IMR-90 (cell line): Measurements from ENCODE around the gene PCCA. TPM values are rescaled to one million over a fixed set of nuclear protein-coding genes. Genes with fewer than 3 reads are reported as not detected.

Experiments used
- ATAC-seq: fragments of 200-7000 bp; cut with Tn5 transposase; 2 replicates; pipeline ENCODE4 v1.9.1; 2020; ENCODE audit warnings: low read depth, mild to moderate bottlenecking, moderate library complexity
- BruUV-seq: library from RNA; stranded (reverse); fragments of 400-500 nt; replicated peaks from 2 replicates; lab custom pipeline; 2021; lab: Mats Ljungman, UMichigan
- CTCF ChIA-PET: fragments of 300-600 bp; formaldehyde crosslinking; extraction: SDS; loops from one replicate; lab custom pipeline; 2021; ENCODE audit warnings: antibody characterized with exemption; lab: Yijun Ruan, JAX
- POLR2A ChIA-PET: fragments of 300-600 bp; sonication (Branson Sonifier 250); formaldehyde crosslinking; loops from one replicate; lab custom pipeline; 2022; ENCODE audit warnings: antibody characterized with exemption; ENCODE audit not compliant: unreplicated experiment; lab: Charles Lee
- DNase-seq: peaks from one replicate; pipeline ENCODE4 v3.0.0; 2013
- H2AFZ ChIP-seq: replicated peaks from 2 replicates; pipeline ENCODE3; 2013; ENCODE audit warnings: low read length, mild to moderate bottlenecking; ENCODE audit not compliant: poor library complexity
- H2AK5ac ChIP-seq: 2 replicates; pipeline ENCODE4 v1.6.1; 2013; ENCODE audit warnings: low read depth, low read length, inconsistent platforms
- H2AK9ac ChIP-seq: replicated peaks from 2 replicates; pipeline ENCODE3; 2013; ENCODE audit warnings: mild to moderate bottlenecking, low read depth, low read length, moderate library complexity; ENCODE audit not compliant: poor library complexity
- H2BK120ac ChIP-seq: 2 replicates; pipeline ENCODE4 v1.6.1; 2013; ENCODE audit warnings: low read depth, low read length, inconsistent platforms
- H2BK15ac ChIP-seq: 3 replicates; pipeline ENCODE4 v1.6.1; 2013; ENCODE audit warnings: low read depth, low read length, inconsistent platforms
- H2BK20ac ChIP-seq: 2 replicates; pipeline ENCODE4 v1.6.1; 2013; ENCODE audit warnings: low read depth, mild to moderate bottlenecking, inconsistent platforms, low read length, moderate library complexity
- H2BK5ac ChIP-seq: 2 replicates; pipeline ENCODE4 v1.6.1; 2013; ENCODE audit warnings: mild to moderate bottlenecking, low read depth, low read length, inconsistent platforms; ENCODE audit not compliant: poor library complexity, severe bottlenecking
- H3K14ac ChIP-seq: replicated peaks from 2 replicates; pipeline ENCODE4 v1.6.1; 2013; ENCODE audit warnings: low read depth, low read length, inconsistent platforms
- H3K18ac ChIP-seq: 2 replicates; pipeline ENCODE4 v1.6.1; 2013; ENCODE audit warnings: low read depth, low read length, control low read depth
- H3K23ac ChIP-seq: 2 replicates; pipeline ENCODE4 v1.6.1; 2013; ENCODE audit warnings: low read depth, low read length, inconsistent platforms
- H3K27ac ChIP-seq: 2 replicates; pipeline ENCODE4 v1.5.1; 2013; ENCODE audit warnings: mild to moderate bottlenecking, control low read depth, low read length; ENCODE audit not compliant: insufficient read depth
- H3K27me3 ChIP-seq: 2 replicates; pipeline ENCODE4 v1.6.1; 2013; ENCODE audit warnings: low read length; ENCODE audit not compliant: control insufficient read depth, insufficient read depth
- H3K36me3 ChIP-seq: 2 replicates; pipeline ENCODE4 v1.6.1; 2013; ENCODE audit warnings: low read length, mixed read lengths; ENCODE audit not compliant: control insufficient read depth, insufficient read depth
- H3K4ac ChIP-seq: 2 replicates; pipeline ENCODE4 v1.6.1; 2013; ENCODE audit warnings: low read depth, low read length, inconsistent platforms
- H3K4me1 ChIP-seq: 2 replicates; pipeline ENCODE4 v1.6.1; 2013; ENCODE audit warnings: low read length, mixed read lengths; ENCODE audit not compliant: control insufficient read depth, insufficient read depth
- H3K4me2 ChIP-seq: 2 replicates; pipeline ENCODE4 v1.6.1; 2013; ENCODE audit warnings: low read depth, mild to moderate bottlenecking, control low read depth, low read length, moderate library complexity
- H3K4me3 ChIP-seq: 2 replicates; pipeline ENCODE4 v1.5.1; 2013; ENCODE audit warnings: low read depth, mild to moderate bottlenecking, control low read depth, low read length, moderate library complexity; ENCODE audit not compliant: insufficient read depth
- H3K56ac ChIP-seq: 2 replicates; pipeline ENCODE4 v1.6.1; 2013; ENCODE audit warnings: low read length, inconsistent platforms; ENCODE audit not compliant: insufficient read depth; ENCODE audit errors: extremely low read depth
- H3K79me1 ChIP-seq, 2 experiments: 2 replicates each; pipeline ENCODE4 v1.6.1; 2013; ENCODE audit warnings: low read length in 2 of 2, inconsistent platforms in 1 of 2, low read depth in 1 of 2
- H3K9ac ChIP-seq: 2 replicates; pipeline ENCODE4 v1.6.1; 2013; ENCODE audit warnings: low read depth, low read length, control low read depth
- H3K9me1 ChIP-seq: 2 replicates; pipeline ENCODE4 v1.6.1; 2013; ENCODE audit warnings: low read length, inconsistent platforms; ENCODE audit not compliant: insufficient read depth
- H3K9me3 ChIP-seq: 2 replicates; pipeline ENCODE4 v1.6.1; 2013; ENCODE audit warnings: low read length; ENCODE audit not compliant: control insufficient read depth, insufficient read depth
- H4K20me1 ChIP-seq: 2 replicates; pipeline ENCODE4 v1.6.1; 2013; ENCODE audit warnings: low read length, inconsistent platforms; ENCODE audit not compliant: insufficient read depth
- H4K5ac ChIP-seq: 2 replicates; pipeline ENCODE4 v1.6.1; 2013; ENCODE audit warnings: mild to moderate bottlenecking, low read depth, low read length, control low read depth
- H4K8ac ChIP-seq, 2 experiments: 2 replicates each; pipeline ENCODE4 v1.6.1; 2013; ENCODE audit warnings: low read depth in 2 of 2, low read length in 2 of 2, control low read depth in 1 of 2, inconsistent platforms in 1 of 2
- H4K91ac ChIP-seq: 2 replicates; pipeline ENCODE4 v1.6.1; 2013; ENCODE audit warnings: low read depth, low read length, inconsistent platforms; ENCODE audit not compliant: insufficient read depth
- BHLHE40 ChIP-seq: fragments of 150-350 bp; IDR thresholded peaks from 2 replicates; pipeline ENCODE4 v1.6.1; 2016; ENCODE audit warnings: mild to moderate bottlenecking, low read depth, low read length
- CEBPB ChIP-seq: IDR thresholded peaks from 2 replicates; pipeline ENCODE4 v1.6.1; 2012; ENCODE audit warnings: low read depth, low read length, improper control_type of control experiment
- CHD1 ChIP-seq: IDR thresholded peaks from 2 replicates; pipeline ENCODE4 v1.6.1; 2012; ENCODE audit warnings: low read depth, low read length, improper control_type of control experiment
- CTCF ChIP-seq: conservative IDR thresholded peaks from 2 replicates; pipeline ENCODE4 v1.5.1; 2012; ENCODE audit warnings: mild to moderate bottlenecking, low read depth, low read length, improper control_type of control experiment
- ELK1 ChIP-seq: fragments of 150-350 bp; IDR thresholded peaks from 2 replicates; pipeline ENCODE4 v1.6.1; 2016; ENCODE audit warnings: low read depth, mild to moderate bottlenecking, low read length, moderate library complexity, borderline replicate concordance
- FOS ChIP-seq: fragments of 150-350 bp; IDR thresholded peaks from 2 replicates; pipeline ENCODE4 v1.6.1; 2016; ENCODE audit warnings: low read depth, low read length
- MAFK ChIP-seq: IDR thresholded peaks from 2 replicates; pipeline ENCODE4 v1.6.1; 2012; ENCODE audit warnings: low read depth, low read length, improper control_type of control experiment
- MAZ ChIP-seq: IDR thresholded peaks from 2 replicates; pipeline ENCODE4 v1.6.1; 2012; ENCODE audit warnings: low read depth, mild to moderate bottlenecking, low read length, improper control_type of control experiment, moderate library complexity, borderline replicate concordance
- MXI1 ChIP-seq: IDR thresholded peaks from 2 replicates; pipeline ENCODE4 v1.6.1; 2012; ENCODE audit warnings: low read depth, mild to moderate bottlenecking, low read length, moderate library complexity, borderline replicate concordance
- NFE2L2 ChIP-seq: fragments of 150-350 bp; IDR thresholded peaks from 2 replicates; pipeline ENCODE4 v1.6.1; 2016; ENCODE audit warnings: low read depth, mild to moderate bottlenecking, low read length
- POLR2A ChIP-seq: IDR thresholded peaks from 2 replicates; pipeline ENCODE4 v1.6.1; 2012; ENCODE audit warnings: mild to moderate bottlenecking, low read depth, low read length
- RAD21 ChIP-seq: IDR thresholded peaks from 2 replicates; pipeline ENCODE4 v1.6.1; 2012; ENCODE audit warnings: low read length, improper control_type of control experiment
- RCOR1 ChIP-seq: IDR thresholded peaks from 2 replicates; pipeline ENCODE4 v1.6.1; 2012; ENCODE audit warnings: mild to moderate bottlenecking, low read length, improper control_type of control experiment; ENCODE audit not compliant: insufficient replicate concordance
- RFX5 ChIP-seq: IDR thresholded peaks from 2 replicates; pipeline ENCODE4 v1.8.0; 2012; ENCODE audit warnings: low read depth, mild to moderate bottlenecking, low read length, moderate library complexity
- USF2 ChIP-seq: fragments of 150-350 bp; IDR thresholded peaks from 2 replicates; pipeline ENCODE4 v1.6.1; 2017; ENCODE audit warnings: mild to moderate bottlenecking, antibody characterized with exemption, low read length, low read depth
- dilution Hi-C: fragments of 300-500 bp; cut with HindIII; formaldehyde crosslinking; loops from one replicate; pipeline ENCODE4 v1.14.3; 2018; ENCODE audit warnings: low sequenced_read_pairs; ENCODE audit not compliant: unreplicated experiment
- in situ Hi-C: fragments of 300-500 bp; cut with MboI; formaldehyde crosslinking; loops from 3 replicates; pipeline ENCODE4 v1.14.3; 2019; ENCODE audit warnings: low sequenced_read_pairs, inconsistent platforms, mixed read lengths
- intact Hi-C: fragments of 100-400 bp; cut with micrococcal nuclease; formaldehyde crosslinking; loops from 2 replicates; pipeline ENCODE4 v1.10.0; 2022
- polyA plus RNA-seq, 3 experiments: library from polyadenylated mRNA; depleted of rRNA; stranded (reverse); fragments of >200 nt; gene quantifications; 2 replicates each; pipeline ENCODE4 v1.2.3, GENCODE V29; 2012; ENCODE audit warnings: low replicate concordance in 1 of 3
- total RNA-seq: library from RNA; depleted of rRNA; stranded (reverse); fragments of >200 nt; gene quantifications from 2 replicates; pipeline ENCODE4 v1.2.3, GENCODE V29; 2012

The PCCA gene
- total and polyA plus RNA-seq, 2 of the 4 experiments (the other 2 are of a cell fraction) = 7.6 to 24.0 TPM

GRCh38 chr13:100350601-100351000 is 261.7 kb downstream of the PCCA start:
- H2AK9ac ChIP-seq = no peak overlapping the region
- ChIA-PET CTCF (interaction anchor here (1.4 kb wide), 1 partner anchor 164 kb away, joined by 3 read pairs; no protein-coding TSS in a partner anchor), POLR2A (no interaction called here)
- no peak overlapping the region for H3K4me2 ChIP-seq
- H3K23ac ChIP-seq = no peak overlapping the region
- H4K20me1 ChIP-seq = no peaks in the 10 kb centered on the region
- no peak overlapping the region for H2BK15ac ChIP-seq
- no peak overlapping the region for H2AK5ac ChIP-seq
- no peak overlapping the region for H3K14ac ChIP-seq
- no peak for TF ChIP-seq CTCF
- no peak for TF ChIP-seq CEBPB
- TF ChIP-seq POLR2A = no peak
- no peak for TF ChIP-seq CHD1
- TF ChIP-seq MAFK = no peak
- no peak for TF ChIP-seq MAZ
- TF ChIP-seq RCOR1 = no peak
- TF ChIP-seq ELK1 = no peak
- no peak for TF ChIP-seq RAD21
- no peak for TF ChIP-seq NFE2L2
- TF ChIP-seq BHLHE40 = no peak
- no peak for TF ChIP-seq USF2
- no peak for TF ChIP-seq FOS
- no peak for TF ChIP-seq RFX5
- TF ChIP-seq MXI1 = no peak
- in situ Hi-C loops = no loop called here
- no peak overlapping the region for H4K5ac ChIP-seq
- intact Hi-C loops = no loop called here
- H2BK5ac ChIP-seq = no peak overlapping the region
- H2AFZ ChIP-seq = no peak overlapping the region
- BruUV-seq = no TSS peak
- no peak overlapping the region for H3K18ac ChIP-seq
- dilution Hi-C loops = no loop called here
- no peak overlapping the region for H4K8ac ChIP-seq
- DNase-seq = no peak
- H4K91ac ChIP-seq = no peak overlapping the region
- H3K27me3 ChIP-seq = no peaks in the 10 kb centered on the region
- H2BK20ac ChIP-seq = no peak overlapping the region
- no peak for ATAC-seq
- H3K9me3 ChIP-seq = peaks cover under 1% of the 10 kb centered on the region
- H3K56ac ChIP-seq = no peak overlapping the region
- no peak overlapping the region for H3K4me3 ChIP-seq
- H3K4ac ChIP-seq = no peak overlapping the region
- no peaks in the 10 kb centered on the region for H3K9me1 ChIP-seq
- no peak overlapping the region for H3K27ac ChIP-seq
- H3K4me1 ChIP-seq = no peaks in the 10 kb centered on the region
- H3K36me3 ChIP-seq = no peaks in the 10 kb centered on the region
- no peak overlapping the region for H3K9ac ChIP-seq
- H2BK120ac ChIP-seq = no peak overlapping the region
- H3K79me1 ChIP-seq = no peaks in the 10 kb centered on the region
